Activated effector memory CD4-positive, alpha-beta T cell treated with anti-CD3 and anti-CD28 coated beads, Interleukin-2, amount 50 U/mL, for 16 hours (primary cell): ENCODE results near the gene TRIB2.
"Not testable (repeated sequence)": the region's sequence is repeated elsewhere in the genome, so short reads cannot be mapped to it uniquely, and the experiment has no call there.

Source experiments
- DNase-seq: peaks from one replicate; pipeline ENCODE4 v3.0.0-alpha.2; 2020

Gene TRIB2

DNA sequence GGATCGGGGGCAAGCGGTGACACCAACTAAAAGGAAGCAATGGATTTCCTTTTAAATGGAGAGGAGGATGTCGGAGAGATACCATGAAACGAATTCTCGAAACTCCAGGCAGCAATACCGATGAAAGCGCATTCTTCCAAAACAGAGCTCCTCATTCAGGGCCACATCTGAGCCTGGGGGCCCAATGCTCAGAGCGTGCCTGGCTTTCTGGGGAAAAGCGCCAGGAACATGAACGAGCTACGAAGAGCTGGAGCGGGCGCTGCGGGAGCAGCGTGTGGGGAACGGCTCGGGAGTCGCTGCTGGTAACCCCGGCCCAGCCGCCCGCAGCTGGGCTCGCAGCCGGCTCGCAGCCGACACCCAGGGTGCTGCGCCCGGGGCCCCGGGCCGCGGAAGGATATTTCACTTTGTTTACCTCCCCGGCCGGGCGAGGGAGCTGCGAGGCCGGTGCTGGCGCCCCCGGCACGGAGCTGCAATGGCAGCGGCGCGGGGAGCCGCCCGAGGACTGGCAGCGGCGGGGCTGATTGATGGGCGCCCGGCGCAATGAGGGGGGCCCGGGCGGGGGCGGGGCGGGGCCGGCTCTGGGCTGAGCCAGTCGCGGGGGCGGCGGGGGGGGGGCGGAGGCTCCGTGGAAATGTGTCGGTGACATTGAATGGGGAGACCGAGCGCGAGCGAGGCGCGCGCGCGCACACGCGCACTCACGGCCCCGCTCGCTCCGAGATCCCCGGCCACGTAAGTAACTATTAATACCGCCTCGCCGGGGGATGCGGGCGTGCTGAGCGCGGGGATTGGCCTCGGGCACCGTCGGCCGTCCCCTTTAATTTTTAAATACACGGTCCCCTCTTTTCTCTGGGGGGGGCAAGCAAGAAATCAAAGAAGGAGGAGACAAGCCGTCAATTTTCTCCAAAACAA, at the start of gene TRIB2:
TRIB2 (plus strand) TSS at position 655 of the 909 bp plus-strand sequence. CDS start 1,372 bp downstream, outside the sequence.
- DNase-seq = peak; percentile 96

GRCh38 chr2:12669036-12669435, 47.7 kb upstream of the TRIB2 start:
- no peak for DNase-seq

DNA sequence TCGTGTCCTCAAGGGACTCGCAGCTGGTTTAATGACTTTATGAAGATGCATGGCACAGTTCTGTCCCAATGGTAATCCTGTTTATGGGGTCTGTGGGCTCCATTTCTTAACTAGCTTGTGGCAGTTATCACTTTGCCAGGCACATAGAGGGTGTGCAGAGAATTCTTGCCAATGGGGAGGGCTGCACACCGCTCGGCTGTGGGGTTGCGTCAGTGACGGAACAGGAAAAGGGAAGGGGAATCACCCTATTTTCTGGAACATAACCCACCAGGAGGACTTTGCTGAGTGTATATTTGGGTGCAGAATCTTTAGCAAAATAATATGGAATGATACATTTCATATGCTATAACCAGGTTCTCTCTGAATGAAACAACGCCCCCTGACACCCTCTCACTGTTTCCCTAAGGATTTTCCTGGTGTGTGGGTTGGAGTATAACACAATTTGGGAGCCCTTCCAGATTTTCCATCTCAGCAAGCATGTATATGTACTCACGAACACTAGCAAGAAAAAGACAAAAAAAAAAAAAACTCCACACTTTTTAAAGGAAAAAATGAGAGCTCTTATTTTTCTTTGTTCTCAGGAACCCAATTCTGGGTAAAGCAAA, 43.9 kb upstream of the TRIB2 start:
- DNase-seq = no peak

DNA sequence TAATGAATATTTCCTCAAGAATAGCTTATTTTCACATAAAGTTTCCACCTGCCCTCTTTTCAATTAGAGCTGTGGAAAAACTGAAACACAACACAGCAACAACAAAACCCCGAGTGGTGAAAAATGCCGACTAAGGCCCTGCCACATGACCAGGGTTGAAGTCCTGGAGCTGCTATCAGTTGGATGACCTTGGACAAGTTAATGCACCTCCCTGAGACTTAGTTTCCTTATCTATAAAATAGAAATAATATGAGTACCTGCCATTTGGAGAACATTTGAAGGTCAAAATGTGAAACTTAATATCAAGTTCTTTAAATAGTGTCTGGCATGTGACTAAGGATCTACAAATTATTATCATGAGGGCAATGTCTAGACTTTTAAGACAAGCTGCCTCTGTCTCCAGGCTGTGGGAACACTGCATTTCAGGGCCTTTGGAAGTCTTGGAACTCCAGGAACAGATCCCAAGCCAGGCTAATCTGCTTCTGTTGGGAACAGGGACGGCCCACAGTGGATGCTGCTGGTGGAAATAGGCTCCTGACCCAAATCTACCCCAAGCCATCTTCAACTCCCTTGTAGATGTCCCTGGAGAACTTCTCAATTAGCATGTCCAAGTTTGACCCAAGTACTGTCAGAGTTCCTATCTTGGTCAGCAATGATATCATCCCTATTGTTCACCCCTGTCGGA, 42.0 kb upstream of the TRIB2 start:
- DNase-seq = no peak

GRCh38 chr2:12675352-12675795, 41.4 kb upstream of the TRIB2 start:
- DNase-seq = no peak

DNA sequence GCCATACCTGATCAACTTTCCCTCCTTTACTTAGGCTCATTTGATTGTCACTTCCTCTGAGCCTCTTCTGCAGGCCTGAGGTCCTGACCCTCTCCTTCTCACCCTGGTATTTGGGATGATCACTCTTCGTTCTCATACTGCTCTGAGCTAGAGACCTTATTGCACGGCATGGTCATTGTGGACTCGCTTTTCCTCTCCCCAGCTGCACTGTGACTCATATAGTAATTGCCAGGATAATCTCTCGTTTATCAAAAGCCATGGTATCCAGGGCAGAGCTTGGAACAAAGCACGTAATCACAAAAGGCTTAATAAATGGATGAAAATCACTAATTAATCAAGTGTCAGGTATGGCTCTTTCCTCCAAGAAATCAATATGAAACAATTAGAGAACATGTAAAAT, 40.9 kb upstream of the TRIB2 start:
- no peak for DNase-seq

GRCh38 chr2:12676771-12677170, 40.0 kb upstream of the TRIB2 start:
- no peak for DNase-seq

GRCh38 chr2:12678186-12678585, 38.5 kb upstream of the TRIB2 start:
- DNase-seq = no peak

DNA sequence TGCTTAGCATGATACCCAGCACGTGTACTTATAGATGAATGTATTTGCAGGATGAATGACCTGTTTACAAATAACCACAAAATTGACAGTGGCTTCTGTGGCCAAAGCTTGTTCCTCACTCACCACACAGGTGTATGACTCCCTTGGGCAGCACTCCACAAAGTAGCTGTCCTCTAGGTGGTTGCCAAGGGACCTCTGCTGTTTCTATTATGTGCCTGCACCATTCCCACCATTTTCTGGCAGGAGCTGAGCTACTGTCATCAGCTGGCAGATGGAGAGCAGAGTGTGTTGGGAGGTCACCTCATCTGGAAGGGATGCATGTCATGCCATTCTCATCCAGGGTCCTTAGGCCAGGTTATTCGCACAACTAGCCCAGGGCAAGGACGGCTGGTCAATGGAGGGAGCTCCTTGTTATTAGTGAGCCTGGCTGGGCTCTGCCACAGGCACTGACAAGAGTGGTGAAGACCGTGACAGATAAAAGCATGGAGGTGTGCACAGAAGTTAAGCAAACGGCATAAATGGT, 37.1 kb upstream of the TRIB2 start:
- DNase-seq = no peak

- DNase-seq = not testable (repeated sequence)
These were observed 36.6 kb upstream of the TRIB2 start for GRCh38 chr2:12680115-12680514.

DNA sequence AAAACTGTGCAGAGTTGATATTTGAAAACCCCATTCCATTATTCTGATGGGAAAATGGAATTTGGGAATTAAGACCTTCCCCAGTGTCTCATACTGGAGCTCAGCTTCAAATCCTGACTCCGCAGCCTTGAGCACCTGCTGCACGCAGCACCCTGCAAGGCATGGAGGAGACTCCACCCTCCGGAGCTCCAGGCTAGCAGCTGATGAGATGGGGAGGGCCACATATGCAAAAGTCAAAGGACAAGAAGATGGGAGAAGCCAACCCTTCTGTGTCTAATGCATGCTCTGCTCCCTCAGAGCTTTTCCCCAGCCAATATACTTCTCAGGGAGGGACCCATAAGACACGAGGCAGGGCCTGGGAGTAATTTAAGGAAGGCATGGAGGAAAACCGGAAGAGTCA, 34.7 kb upstream of the TRIB2 start:
- no peak for DNase-seq

- no peak for DNase-seq
These were observed 33.2 kb upstream of the TRIB2 start for GRCh38 chr2:12683457-12684100.

DNA sequence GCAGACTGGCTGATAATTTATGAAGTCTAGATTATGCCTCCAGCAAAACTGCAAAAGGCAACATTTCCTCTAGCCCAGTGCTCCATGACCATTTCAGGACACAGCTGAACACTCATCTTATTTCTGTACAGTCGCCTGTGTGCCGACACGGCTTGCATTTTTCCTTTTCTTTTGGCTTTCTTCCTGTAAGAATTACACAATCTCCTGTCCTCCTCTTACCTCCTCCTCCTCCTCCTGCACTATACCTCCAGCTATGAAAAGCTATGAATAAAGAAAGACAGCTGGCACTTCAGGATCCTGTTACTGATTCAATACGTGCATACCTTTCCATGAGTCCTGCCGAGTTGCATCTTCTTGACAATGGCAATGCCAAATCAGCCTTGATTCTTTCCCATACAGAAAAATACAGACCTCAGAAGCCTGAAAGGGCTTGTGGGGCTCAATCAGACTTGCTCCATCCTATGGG, 32.2 kb upstream of the TRIB2 start:
- no peak for DNase-seq

DNA sequence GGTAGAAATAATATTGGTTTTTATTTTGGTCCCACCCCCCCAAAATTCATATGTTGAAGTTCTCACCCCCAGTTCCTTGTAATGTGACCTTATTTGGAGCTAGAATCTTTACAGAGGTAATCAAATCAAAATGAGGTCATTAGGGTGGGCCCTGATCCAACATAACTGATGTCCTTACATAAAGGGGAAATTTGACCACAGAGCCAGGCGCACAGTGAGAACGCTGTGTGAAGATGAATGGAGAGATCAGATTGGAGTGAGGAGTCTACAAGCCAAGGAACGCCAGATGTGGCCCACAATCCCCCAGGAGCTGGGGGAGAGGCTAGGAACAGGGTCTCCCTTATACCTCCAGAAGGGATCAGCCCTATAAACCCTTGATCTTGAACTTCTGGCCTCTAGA, 31.6 kb upstream of the TRIB2 start:
- DNase-seq = no peak

- no peak for DNase-seq
These were observed 30.8 kb upstream of the TRIB2 start for GRCh38 chr2:12685956-12686355.

GRCh38 chr2:12686708-12687283, 29.9 kb upstream of the TRIB2 start:
- no peak for DNase-seq

DNA sequence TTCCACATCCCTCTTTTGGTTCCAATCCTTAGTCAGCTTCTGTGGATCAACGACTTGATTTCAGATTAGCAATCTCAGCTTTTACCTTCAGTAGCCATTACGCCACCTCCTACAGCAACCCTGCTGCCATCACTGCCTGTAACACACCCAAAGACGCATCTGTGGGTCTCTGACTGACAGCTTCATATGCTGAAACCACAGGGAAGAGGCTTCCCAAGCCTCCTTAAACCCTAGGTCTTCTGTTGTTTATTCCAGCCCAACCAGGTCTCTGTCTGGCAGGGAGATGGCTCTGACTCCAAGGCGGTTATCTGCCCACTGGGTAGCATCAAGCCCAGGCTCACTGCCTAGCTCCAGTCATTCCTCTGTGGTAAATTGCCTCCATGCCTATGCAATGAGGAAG, 28.6 kb upstream of the TRIB2 start:
- DNase-seq = no peak

GRCh38 chr2:12688893-12689292, 27.8 kb upstream of the TRIB2 start:
- DNase-seq = no peak

DNA sequence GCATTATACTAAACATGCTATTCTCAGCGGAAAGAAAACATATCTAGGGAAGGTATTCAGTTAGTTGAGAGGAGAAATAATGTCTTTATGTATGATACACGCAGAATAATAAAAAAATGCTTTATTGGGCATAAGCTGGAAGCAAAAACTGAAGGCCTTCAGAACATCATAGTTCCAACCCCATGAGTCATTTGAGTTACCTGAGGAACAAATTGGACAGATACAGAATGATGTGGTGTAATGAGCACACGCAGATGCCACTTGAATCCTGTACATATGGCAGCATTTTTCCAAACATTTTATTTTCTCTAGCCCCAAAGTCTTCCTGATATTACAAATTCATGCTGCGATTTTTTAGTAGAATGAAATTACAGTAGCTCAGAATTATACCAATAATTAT, 23.2 kb upstream of the TRIB2 start:
- DNase-seq = no peak

GRCh38 chr2:12694990-12695774, 21.6 kb upstream of the TRIB2 start:
- no peak for DNase-seq

- DNase-seq = no peak
These were observed 19.1 kb upstream of the TRIB2 start for GRCh38 chr2:12697617-12698016.

DNA sequence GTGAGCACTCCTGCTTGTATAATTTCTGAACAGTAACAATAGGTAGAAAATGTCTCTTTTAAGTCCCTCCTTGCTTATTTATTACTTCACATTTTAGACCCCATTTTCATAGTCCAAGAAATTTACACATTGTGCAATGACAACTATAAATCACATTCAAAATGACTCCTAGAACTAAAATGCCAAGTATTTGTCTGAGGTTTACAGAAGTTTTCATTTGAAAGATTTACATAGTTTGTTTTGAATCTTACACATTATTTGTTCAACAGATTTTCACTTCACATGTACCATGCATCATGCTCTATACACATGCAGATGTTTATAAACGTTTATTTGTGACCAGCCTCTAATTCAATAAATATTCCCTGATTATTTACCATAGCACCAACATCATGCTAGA, 15.7 kb upstream of the TRIB2 start:
- DNase-seq = no peak
